ENCODE data around the gene MRPS10.
"Not testable (repeated sequence)": the region's sequence is repeated elsewhere in the genome, so short reads cannot be mapped to it uniquely, and the experiment has no call there.

The MRPS10 gene

GRCh38 chr6:42193491-42193894 is 24.2 kb downstream of the MRPS10 start:
- Histone ChIP-seq H3K36me3 (ENCODE audit: control insufficient read depth, insufficient read depth, low read length) (no peaks in the 10 kb centered on the region), H3K9me3 (ENCODE audit: control insufficient read depth, insufficient read depth, low read depth, low read length) (no peaks in the 10 kb centered on the region), H3K27ac (ENCODE audit: low read depth, low read length) (no peak overlapping the region), H3K4me1 (ENCODE audit: control insufficient read depth, insufficient read depth, low read length) (peaks cover 12% of the 10 kb centered on the region; the same call in 1 of the 2 replicates), H3K27me3 (ENCODE audit: control insufficient read depth, insufficient read depth, low read length) (no peaks in the 10 kb centered on the region), H3K4me3 (ENCODE audit: low read depth, low read length) (peak overlapping the region; percentile 3; the same call in 1 of the 2 replicates), H3K9ac (ENCODE audit: low read length) (no peak overlapping the region)

- not testable (repeated sequence) for H3K27ac ChIP-seq (ENCODE audit: low read depth, low read length)
Measured at GRCh38 chr6:42192385-42192784, 25.3 kb downstream of the MRPS10 start.

GRCh38 chr6:42190554-42191183 is 27.0 kb downstream of the MRPS10 start:
- peaks cover 16% of the 10 kb centered on the region for H3K4me1 ChIP-seq (ENCODE audit: control insufficient read depth, insufficient read depth, low read length)
- no peaks in the 10 kb centered on the region for H3K36me3 ChIP-seq (ENCODE audit: control insufficient read depth, insufficient read depth, low read length)
- H3K9me3 ChIP-seq (ENCODE audit: control insufficient read depth, insufficient read depth, low read depth, low read length) = no peaks in the 10 kb centered on the region
- no peak overlapping the region for H3K9ac ChIP-seq (ENCODE audit: low read length)
- no peak overlapping the region for H3K27ac ChIP-seq (ENCODE audit: low read depth, low read length)
- no peak overlapping the region for H3K4me3 ChIP-seq (ENCODE audit: low read depth, low read length)
- H3K27me3 ChIP-seq (ENCODE audit: control insufficient read depth, insufficient read depth, low read length) = no peaks in the 10 kb centered on the region

More at GRCh38 chr6:42192385-42192784, 25.3 kb downstream of the MRPS10 start:
- H3K4me1 ChIP-seq (ENCODE audit: control insufficient read depth, insufficient read depth, low read length) = peaks cover 12% of the 10 kb centered on the region; the same call in 1 of the 2 replicates
- H3K4me3 ChIP-seq (ENCODE audit: low read depth, low read length); H3K27me3 ChIP-seq (ENCODE audit: control insufficient read depth, insufficient read depth, low read length); H3K9ac ChIP-seq (ENCODE audit: low read length); H3K9me3 ChIP-seq (ENCODE audit: control insufficient read depth, insufficient read depth, low read depth, low read length); H3K36me3 ChIP-seq (ENCODE audit: control insufficient read depth, insufficient read depth, low read length): not testable (repeated sequence)

GRCh38 chr6:42188406-42188805 is 29.3 kb downstream of the MRPS10 start:
- H3K27me3 ChIP-seq (ENCODE audit: control insufficient read depth, insufficient read depth, low read length) = no peaks in the 10 kb centered on the region
- peaks cover 5% of the 10 kb centered on the region for H3K4me1 ChIP-seq (ENCODE audit: control insufficient read depth, insufficient read depth, low read length)
- H3K36me3 ChIP-seq (ENCODE audit: control insufficient read depth, insufficient read depth, low read length) = no peaks in the 10 kb centered on the region
- H3K27ac ChIP-seq (ENCODE audit: low read depth, low read length) = no peak overlapping the region
- H3K4me3 ChIP-seq (ENCODE audit: low read depth, low read length) = no peak overlapping the region
- no peak overlapping the region for H3K9ac ChIP-seq (ENCODE audit: low read length)
- H3K9me3 ChIP-seq (ENCODE audit: control insufficient read depth, insufficient read depth, low read depth, low read length) = no peaks in the 10 kb centered on the region

GRCh38 chr6:42185597-42185996 is 32.1 kb downstream of the MRPS10 start:
- no peaks in the 10 kb centered on the region for H3K9me3 ChIP-seq (ENCODE audit: control insufficient read depth, insufficient read depth, low read depth, low read length)
- no peak overlapping the region for H3K9ac ChIP-seq (ENCODE audit: low read length)
- H3K27ac ChIP-seq (ENCODE audit: low read depth, low read length) = no peak overlapping the region
- no peak overlapping the region for H3K4me3 ChIP-seq (ENCODE audit: low read depth, low read length)
- H3K27me3 ChIP-seq (ENCODE audit: control insufficient read depth, insufficient read depth, low read length) = no peaks in the 10 kb centered on the region
- H3K36me3 ChIP-seq (ENCODE audit: control insufficient read depth, insufficient read depth, low read length) = no peaks in the 10 kb centered on the region
- H3K4me1 ChIP-seq (ENCODE audit: control insufficient read depth, insufficient read depth, low read length) = peaks cover 5% of the 10 kb centered on the region; the same call in 1 of the 2 replicates

- H3K4me3 ChIP-seq (ENCODE audit: low read depth, low read length) = no peak overlapping the region
- H3K4me1 ChIP-seq (ENCODE audit: control insufficient read depth, insufficient read depth, low read length) = peaks cover 5% of the 10 kb centered on the region; the same call in 1 of the 2 replicates
- H3K27me3 ChIP-seq (ENCODE audit: control insufficient read depth, insufficient read depth, low read length) = no peaks in the 10 kb centered on the region
- H3K27ac ChIP-seq (ENCODE audit: low read depth, low read length) = no peak overlapping the region
- no peak overlapping the region for H3K9ac ChIP-seq (ENCODE audit: low read length)
- no peaks in the 10 kb centered on the region for H3K36me3 ChIP-seq (ENCODE audit: control insufficient read depth, insufficient read depth, low read length)
- H3K9me3 ChIP-seq (ENCODE audit: control insufficient read depth, insufficient read depth, low read depth, low read length) = no peaks in the 10 kb centered on the region
Measured at GRCh38 chr6:42184475-42184874, 33.2 kb downstream of the MRPS10 start.

- H3K27ac ChIP-seq (ENCODE audit: low read depth, low read length) = no peak overlapping the region
- no peak overlapping the region for H3K4me3 ChIP-seq (ENCODE audit: low read depth, low read length)
- no peaks in the 10 kb centered on the region for H3K9me3 ChIP-seq (ENCODE audit: control insufficient read depth, insufficient read depth, low read depth, low read length)
- H3K9ac ChIP-seq (ENCODE audit: low read length) = no peak overlapping the region
- no peaks in the 10 kb centered on the region for H3K27me3 ChIP-seq (ENCODE audit: control insufficient read depth, insufficient read depth, low read length)
- H3K36me3 ChIP-seq (ENCODE audit: control insufficient read depth, insufficient read depth, low read length) = no peaks in the 10 kb centered on the region
- H3K4me1 ChIP-seq (ENCODE audit: control insufficient read depth, insufficient read depth, low read length) = peaks cover 23% of the 10 kb centered on the region
Measured at GRCh38 chr6:42182101-42182500, 35.6 kb downstream of the MRPS10 start.

GRCh38 chr6:42179945-42180313 is 37.7 kb downstream of the MRPS10 start:
- no peak overlapping the region for H3K4me3 ChIP-seq (ENCODE audit: low read depth, low read length)
- no peaks in the 10 kb centered on the region for H3K9me3 ChIP-seq (ENCODE audit: control insufficient read depth, insufficient read depth, low read depth, low read length)
- no peaks in the 10 kb centered on the region for H3K27me3 ChIP-seq (ENCODE audit: control insufficient read depth, insufficient read depth, low read length)
- no peak overlapping the region for H3K27ac ChIP-seq (ENCODE audit: low read depth, low read length)
- no peaks in the 10 kb centered on the region for H3K36me3 ChIP-seq (ENCODE audit: control insufficient read depth, insufficient read depth, low read length)
- H3K9ac ChIP-seq (ENCODE audit: low read length) = no peak overlapping the region
- H3K4me1 ChIP-seq (ENCODE audit: control insufficient read depth, insufficient read depth, low read length) = peaks cover 28% of the 10 kb centered on the region

GRCh38 chr6:42179261-42179944 is 38.3 kb downstream of the MRPS10 start:
- peaks cover 28% of the 10 kb centered on the region for H3K4me1 ChIP-seq (ENCODE audit: control insufficient read depth, insufficient read depth, low read length)
- no peak overlapping the region for H3K27ac ChIP-seq (ENCODE audit: low read depth, low read length)
- H3K4me3 ChIP-seq (ENCODE audit: low read depth, low read length) = no peak overlapping the region
- no peak overlapping the region for H3K9ac ChIP-seq (ENCODE audit: low read length)
- no peaks in the 10 kb centered on the region for H3K9me3 ChIP-seq (ENCODE audit: control insufficient read depth, insufficient read depth, low read depth, low read length)
- no peaks in the 10 kb centered on the region for H3K36me3 ChIP-seq (ENCODE audit: control insufficient read depth, insufficient read depth, low read length)
- H3K27me3 ChIP-seq (ENCODE audit: control insufficient read depth, insufficient read depth, low read length) = no peaks in the 10 kb centered on the region

GRCh38 chr6:42177514-42178364 is 39.9 kb downstream of the MRPS10 start:
- Histone ChIP-seq H3K27ac (ENCODE audit: low read depth, low read length) (peak overlapping the region; percentile 10; the same call in 1 of the 2 replicates), H3K4me3 (ENCODE audit: low read depth, low read length) (peak overlapping the region; percentile 69), H3K36me3 (ENCODE audit: control insufficient read depth, insufficient read depth, low read length) (no peaks in the 10 kb centered on the region), H3K27me3 (ENCODE audit: control insufficient read depth, insufficient read depth, low read length) (no peaks in the 10 kb centered on the region), H3K9me3 (ENCODE audit: control insufficient read depth, insufficient read depth, low read depth, low read length) (no peaks in the 10 kb centered on the region), H3K9ac (ENCODE audit: low read length) (peak overlapping the region; percentile 45), H3K4me1 (ENCODE audit: control insufficient read depth, insufficient read depth, low read length) (peaks cover 28% of the 10 kb centered on the region)

- Histone ChIP-seq H3K4me1 (ENCODE audit: control insufficient read depth, insufficient read depth, low read length) (peaks cover 28% of the 10 kb centered on the region), H3K27ac (ENCODE audit: low read depth, low read length) (peak overlapping the region; percentile 35; the same call in 1 of the 2 replicates), H3K9me3 (ENCODE audit: control insufficient read depth, insufficient read depth, low read depth, low read length) (no peaks in the 10 kb centered on the region), H3K36me3 (ENCODE audit: control insufficient read depth, insufficient read depth, low read length) (no peaks in the 10 kb centered on the region), H3K4me3 (ENCODE audit: low read depth, low read length) (peak overlapping the region; percentile 69), H3K9ac (ENCODE audit: low read length) (no peak overlapping the region), H3K27me3 (ENCODE audit: control insufficient read depth, insufficient read depth, low read length) (no peaks in the 10 kb centered on the region)
Measured at GRCh38 chr6:42176981-42177380, 40.7 kb downstream of the MRPS10 start.

Measured in HUES6 (cell line).